ENCODE data around the gene PWP2.

PWP2 gene

GRCh38 chr21:44087426-44088400 is 19.5 kb upstream of the PWP2 start:
- TF ChIP-seq CTCF (IDR thresholded peaks at IDR 0.05; ENCODE audit: low read depth, low read length), result no peak
- no peak overlapping the region for H3K4me3 ChIP-seq (ENCODE audit: low read depth, low read length)
- in situ Hi-C loops (cut with HindIII; ENCODE audit: low sequenced_read_pairs), result no loop called here
- no peak for DNase-seq (ENCODE audit: low read depth, low spot score)

- TF ChIP-seq CTCF (IDR thresholded peaks at IDR 0.05; ENCODE audit: low read depth, low read length), result no peak
- DNase-seq (ENCODE audit: low read depth, low spot score), result no peak
- no peak overlapping the region for H3K4me3 ChIP-seq (ENCODE audit: low read depth, low read length)
- in situ Hi-C loops (cut with HindIII; ENCODE audit: low sequenced_read_pairs), result no loop called here
Observed at GRCh38 chr21:44088401-44088780, 18.8 kb upstream of the PWP2 start.

- no peak for DNase-seq (ENCODE audit: low read depth, low spot score)
- H3K4me3 ChIP-seq (ENCODE audit: low read depth, low read length), result no peak overlapping the region
- in situ Hi-C loops (cut with HindIII; ENCODE audit: low sequenced_read_pairs), result no loop called here
- TF ChIP-seq CTCF (IDR thresholded peaks at IDR 0.05; ENCODE audit: low read depth, low read length), result no peak
Observed at GRCh38 chr21:44089001-44089911, 17.9 kb upstream of the PWP2 start.

GRCh38 chr21:44090325-44090724 is 16.9 kb upstream of the PWP2 start:
- TF ChIP-seq CTCF (IDR thresholded peaks at IDR 0.05; ENCODE audit: low read depth, low read length), result no peak
- no peak for DNase-seq (ENCODE audit: low read depth, low spot score)
- no peak overlapping the region for H3K4me3 ChIP-seq (ENCODE audit: low read depth, low read length)
- in situ Hi-C loops (cut with HindIII; ENCODE audit: low sequenced_read_pairs), result no loop called here

- no peak for DNase-seq (ENCODE audit: low read depth, low spot score)
- no peak overlapping the region for H3K4me3 ChIP-seq (ENCODE audit: low read depth, low read length)
- in situ Hi-C loops (cut with HindIII; ENCODE audit: low sequenced_read_pairs), result no loop called here
- no peak for TF ChIP-seq CTCF (IDR thresholded peaks at IDR 0.05; ENCODE audit: low read depth, low read length)
Observed at GRCh38 chr21:44092211-44092610, 15.0 kb upstream of the PWP2 start.

- in situ Hi-C loops (cut with HindIII; ENCODE audit: low sequenced_read_pairs), result no loop called here
- H3K4me3 ChIP-seq (ENCODE audit: low read depth, low read length), result no peak overlapping the region
- DNase-seq (ENCODE audit: low read depth, low spot score), result no peak
- TF ChIP-seq CTCF (IDR thresholded peaks at IDR 0.05; ENCODE audit: low read depth, low read length), result no peak
Observed at GRCh38 chr21:44093761-44094160, 13.4 kb upstream of the PWP2 start.

Measured in astrocyte of the spinal cord (primary cell).